ENCODE measurements around the gene ALDH9A1.

DNA sequence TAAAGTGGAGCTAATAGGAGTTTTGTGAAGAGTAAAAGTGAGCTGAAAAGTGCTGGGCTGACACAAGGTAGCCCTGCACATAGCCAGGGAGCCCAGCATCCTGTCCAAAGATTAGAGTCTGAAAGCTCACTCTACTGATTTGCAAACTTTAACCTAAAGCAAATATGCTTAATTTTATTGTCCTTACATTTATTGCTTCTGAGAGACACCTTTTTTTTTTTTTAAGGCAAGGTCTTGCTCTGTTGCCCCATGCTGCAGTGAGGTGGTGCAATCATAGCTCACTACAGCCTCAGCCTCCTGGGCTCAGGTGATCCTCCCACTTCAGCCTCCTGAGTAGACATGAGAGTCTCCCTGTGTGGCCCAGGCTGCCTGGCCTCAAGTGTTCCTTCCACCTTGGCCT is 50.8 kb downstream of the ALDH9A1 start:
- TF ChIP-seq EZH2phosphoT487 (IDR thresholded peaks at IDR 0.05; ENCODE audit: insufficient read depth, low read depth) = no peak
- no peak for TF ChIP-seq EZH2 (IDR thresholded peaks at IDR 0.05; ENCODE audit: insufficient read depth, poor library complexity, severe bottlenecking)
